SU-DHL-6 (cell line): ENCODE measurements around the gene AKAP6.

Experiments
- H2AFZ ChIP-seq: fragments of 200-600 bp; sonication (generic); 2 replicates; pipeline ENCODE4 v1.6.1; 2014; ENCODE audit warnings: low read depth, mild to moderate bottlenecking, moderate library complexity, mixed read lengths, antibody characterized with exemption, low read length; ENCODE audit not compliant: severe bottlenecking
- H3F3A ChIP-seq: fragments of 200-600 bp; shearing (Covaris generic); 2 replicates; pipeline ENCODE4 v1.6.0; 2016; ENCODE audit warnings: antibody characterized with exemption, mild to moderate bottlenecking; ENCODE audit not compliant: insufficient read depth
- H3K27ac ChIP-seq: fragments of 200-600 bp; sonication (generic); 2 replicates; pipeline ENCODE4 v1.5.1; 2016; ENCODE audit warnings: low read depth, mild to moderate bottlenecking, low read length, moderate library complexity, mixed read lengths
- H3K27me3 ChIP-seq: fragments of 200-600 bp; sonication (generic), shearing (Covaris generic); 2 replicates; pipeline ENCODE4 v1.6.0; 2014; ENCODE audit warnings: mild to moderate bottlenecking, low read length
- H3K36me3 ChIP-seq: fragments of 200-600 bp; sonication (generic); 2 replicates; pipeline ENCODE4 v1.6.1; 2014; ENCODE audit warnings: mild to moderate bottlenecking, low read length, mixed read lengths
- H3K4me2 ChIP-seq: fragments of 300-600, 200-600 bp; shearing (Covaris generic), sonication (generic); 2 replicates; pipeline ENCODE4 v1.6.0; 2014; ENCODE audit warnings: low read length, low read depth, mild to moderate bottlenecking; ENCODE audit not compliant: poor library complexity, severe bottlenecking
- H3K4me3 ChIP-seq: fragments of 200-600 bp; sonication (generic); 2 replicates; pipeline ENCODE4 v1.5.1; 2014; ENCODE audit warnings: antibody characterized with exemption, low read length, mild to moderate bottlenecking, mixed read lengths; ENCODE audit not compliant: insufficient read depth, poor library complexity, severe bottlenecking
- H3K79me2 ChIP-seq: fragments of 200-600 bp; sonication (generic); 2 replicates; pipeline ENCODE4 v1.6.1; 2014; ENCODE audit warnings: mild to moderate bottlenecking, low read length, moderate library complexity; ENCODE audit not compliant: insufficient read depth
- H3K9ac ChIP-seq: fragments of 200-600 bp; sonication (generic); 2 replicates; pipeline ENCODE4 v1.7.0; 2014; ENCODE audit warnings: mild to moderate bottlenecking, low read length
- H3K9me2 ChIP-seq: fragments of 200-600 bp; sonication (generic); replicated peaks from 2 replicates; pipeline ENCODE4 v1.6.1; 2014; ENCODE audit warnings: low read length; ENCODE audit not compliant: insufficient read depth
- H3K9me3 ChIP-seq: fragments of 200-600 bp; sonication (generic); 2 replicates; pipeline ENCODE4 v1.6.1; 2014; ENCODE audit warnings: low read length, mixed read lengths; ENCODE audit not compliant: insufficient read depth
- H4K20me1 ChIP-seq: fragments of 200-600 bp; sonication (generic); 2 replicates; pipeline ENCODE4 v1.6.1; 2014; ENCODE audit warnings: low read depth, mild to moderate bottlenecking, antibody characterized with exemption, low read length, moderate library complexity, mixed read lengths
- EZH2phosphoT487 ChIP-seq: fragments of 200-600 bp; sonication (generic), shearing (Covaris generic); conservative IDR thresholded peaks from 2 replicates; pipeline ENCODE4 v1.6.1; 2018; ENCODE audit warnings: mild to moderate bottlenecking, antibody characterized with exemption, low read length, moderate library complexity, mixed read lengths
- TF ChIP-seq, protein P1 (sequence below): fragments of 200-600 bp; sonication (generic); IDR thresholded peaks from one replicate; pipeline ENCODE4 v1.5.1; 2017; ENCODE audit warnings: antibody characterized with exemption, mild to moderate bottlenecking, low read length, moderate library complexity; ENCODE audit not compliant: insufficient read depth, poor library complexity, severe bottlenecking

AKAP6 gene

DNA sequence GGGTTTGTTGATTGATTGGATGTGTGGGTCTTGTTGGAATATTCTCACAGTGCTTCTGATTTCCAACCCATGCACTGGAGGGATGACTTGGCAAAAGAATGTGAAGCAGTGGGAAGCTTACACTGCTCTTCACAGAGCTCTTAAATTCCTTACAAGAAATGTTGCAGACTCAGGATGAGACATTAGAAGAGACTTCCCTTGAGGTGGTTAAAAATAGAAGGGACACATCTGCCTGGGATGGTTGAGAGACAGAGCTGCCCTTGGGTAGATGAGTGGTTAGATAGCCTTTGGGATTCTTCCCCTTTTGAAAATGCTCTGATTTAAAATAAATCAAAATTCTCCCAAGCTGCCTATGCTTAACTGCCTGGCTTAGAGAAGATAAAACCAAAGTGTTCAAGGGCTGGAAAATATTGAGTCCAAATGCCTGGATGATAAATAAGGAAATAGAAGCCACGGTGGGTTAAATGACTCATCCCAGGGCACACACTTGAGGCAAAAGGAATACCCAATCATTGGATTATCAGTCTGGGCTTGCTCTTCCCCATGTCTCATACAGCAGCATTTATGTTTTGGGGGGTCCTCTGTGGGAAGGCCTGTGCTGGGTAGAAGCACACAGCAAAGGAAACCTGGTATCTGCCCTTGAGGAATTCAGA is 264.3 kb downstream of the AKAP6 start:
- no peaks in the 10 kb centered on the region for H3K79me2 ChIP-seq
- no peak overlapping the region for H3K27ac ChIP-seq
- H3K9me3 ChIP-seq, result no peaks in the 10 kb centered on the region
- H3K4me3 ChIP-seq, result no peak overlapping the region
- no peak overlapping the region for H3K9ac ChIP-seq
- no peaks in the 10 kb centered on the region for H3F3A ChIP-seq
- no peaks in the 10 kb centered on the region for H3K9me2 ChIP-seq
- no peaks in the 10 kb centered on the region for H3K27me3 ChIP-seq
- no peaks in the 10 kb centered on the region for H3K36me3 ChIP-seq
- H3K4me2 ChIP-seq, result no peak overlapping the region
- no peak for TF ChIP-seq EZH2phosphoT487
- TF ChIP-seq, protein P1, sequence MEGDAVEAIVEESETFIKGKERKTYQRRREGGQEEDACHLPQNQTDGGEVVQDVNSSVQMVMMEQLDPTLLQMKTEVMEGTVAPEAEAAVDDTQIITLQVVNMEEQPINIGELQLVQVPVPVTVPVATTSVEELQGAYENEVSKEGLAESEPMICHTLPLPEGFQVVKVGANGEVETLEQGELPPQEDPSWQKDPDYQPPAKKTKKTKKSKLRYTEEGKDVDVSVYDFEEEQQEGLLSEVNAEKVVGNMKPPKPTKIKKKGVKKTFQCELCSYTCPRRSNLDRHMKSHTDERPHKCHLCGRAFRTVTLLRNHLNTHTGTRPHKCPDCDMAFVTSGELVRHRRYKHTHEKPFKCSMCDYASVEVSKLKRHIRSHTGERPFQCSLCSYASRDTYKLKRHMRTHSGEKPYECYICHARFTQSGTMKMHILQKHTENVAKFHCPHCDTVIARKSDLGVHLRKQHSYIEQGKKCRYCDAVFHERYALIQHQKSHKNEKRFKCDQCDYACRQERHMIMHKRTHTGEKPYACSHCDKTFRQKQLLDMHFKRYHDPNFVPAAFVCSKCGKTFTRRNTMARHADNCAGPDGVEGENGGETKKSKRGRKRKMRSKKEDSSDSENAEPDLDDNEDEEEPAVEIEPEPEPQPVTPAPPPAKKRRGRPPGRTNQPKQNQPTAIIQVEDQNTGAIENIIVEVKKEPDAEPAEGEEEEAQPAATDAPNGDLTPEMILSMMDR, result no peak
- H2AFZ ChIP-seq, result no peak overlapping the region
- H4K20me1 ChIP-seq, result no peaks in the 10 kb centered on the region

DNA sequence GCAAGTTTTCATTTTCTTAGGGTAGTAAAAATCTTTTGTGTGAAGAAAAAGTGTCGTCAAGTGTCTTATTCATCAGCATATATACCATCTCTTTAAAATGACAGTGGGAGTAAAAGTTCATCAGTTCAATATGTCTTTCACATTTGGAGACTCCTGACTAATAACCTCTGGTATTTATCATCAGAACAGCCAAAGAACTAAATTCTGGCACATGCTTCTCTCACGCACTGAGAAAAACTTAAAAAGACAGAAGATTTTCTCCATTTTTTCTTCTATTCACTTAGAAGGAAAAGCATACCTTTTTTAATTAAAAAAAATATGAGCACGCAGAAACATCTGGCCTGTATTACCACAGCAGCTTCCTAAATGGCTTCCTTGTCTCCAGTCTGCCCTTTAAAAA is 265.7 kb downstream of the AKAP6 start:
- no peaks in the 10 kb centered on the region for H3K9me3 ChIP-seq
- no peak overlapping the region for H2AFZ ChIP-seq
- H3K9me2 ChIP-seq, result no peaks in the 10 kb centered on the region
- no peak overlapping the region for H3K4me3 ChIP-seq
- H3K27me3 ChIP-seq, result no peaks in the 10 kb centered on the region
- no peaks in the 10 kb centered on the region for H3K36me3 ChIP-seq
- no peak overlapping the region for H3K9ac ChIP-seq
- H3K79me2 ChIP-seq, result no peaks in the 10 kb centered on the region
- no peaks in the 10 kb centered on the region for H3F3A ChIP-seq
- no peak for TF ChIP-seq EZH2phosphoT487
- TF ChIP-seq, protein P1, result no peak
- H3K4me2 ChIP-seq, result no peak overlapping the region
- H3K27ac ChIP-seq, result no peak overlapping the region
- no peaks in the 10 kb centered on the region for H4K20me1 ChIP-seq

DNA sequence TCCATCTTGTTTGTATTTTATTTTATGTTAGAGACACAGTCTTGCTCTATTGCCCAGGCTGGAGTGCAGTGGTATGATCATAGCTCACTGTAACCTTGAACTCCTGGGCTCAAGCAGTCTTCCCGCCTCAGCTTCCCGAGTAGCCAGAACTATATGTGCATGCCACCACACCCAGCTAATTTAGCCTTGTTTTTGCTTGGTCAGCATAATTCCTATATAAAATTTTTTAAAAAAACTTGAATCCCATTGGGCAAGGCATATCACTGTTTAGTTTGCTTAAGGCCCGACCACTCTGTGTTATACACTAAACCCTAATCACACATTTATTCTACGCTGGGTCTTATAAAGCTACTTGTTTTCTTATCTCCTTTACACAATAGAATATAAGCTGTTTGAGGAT is 266.4 kb downstream of the AKAP6 start:
- Histone ChIP-seq H3K79me2 (no peaks in the 10 kb centered on the region), H3K9me2 (no peaks in the 10 kb centered on the region), H3F3A (no peaks in the 10 kb centered on the region), H4K20me1 (no peaks in the 10 kb centered on the region), H3K9me3 (no peaks in the 10 kb centered on the region), H3K27ac (no peak overlapping the region), H3K4me2 (no peak overlapping the region), H3K36me3 (no peaks in the 10 kb centered on the region), H3K9ac (no peak overlapping the region), H3K4me3 (no peak overlapping the region), H2AFZ (no peak overlapping the region), H3K27me3 (no peaks in the 10 kb centered on the region)
- TF ChIP-seq, protein P1, result no peak
- no peak for TF ChIP-seq EZH2phosphoT487
